Hepatocyte (in vitro differentiated cells): Measurements from ENCODE around the gene CPM. TPM values are rescaled to one million over a fixed set of nuclear protein-coding genes. Genes with fewer than 3 reads are reported as not detected.
"Not testable (repeated sequence)": the region's sequence is repeated elsewhere in the genome, so short reads cannot be mapped to it uniquely, and the experiment has no call there.

Experiments
- DNase-seq: peaks from one replicate; pipeline ENCODE4 v3.0.0-alpha.2; 2016; ENCODE audit warnings: low spot score
- H2AFZ ChIP-seq: fragments of 200-600 bp; sonication (generic); 2 replicates; pipeline ENCODE4 v1.6.0; 2016; ENCODE audit warnings: antibody characterized with exemption, mild to moderate bottlenecking
- H3K27ac ChIP-seq: fragments of 200-600 bp; sonication (generic); 2 replicates; pipeline ENCODE4 v1.5.1; 2016; ENCODE audit warnings: mild to moderate bottlenecking
- H3K27me3 ChIP-seq: fragments of 200-600 bp; sonication (generic); 2 replicates; pipeline ENCODE4 v1.6.1; 2016
- H3K36me3 ChIP-seq: fragments of 200-600 bp; sonication (generic); replicated peaks from 2 replicates; pipeline ENCODE4 v1.5.1; 2016; ENCODE audit warnings: low read depth; ENCODE audit not compliant: insufficient read depth
- H3K4me1 ChIP-seq: fragments of 200-600 bp; sonication (generic); 2 replicates; pipeline ENCODE4 v1.5.1; 2016; ENCODE audit warnings: mild to moderate bottlenecking, moderate library complexity; ENCODE audit not compliant: insufficient read depth
- H3K4me2 ChIP-seq: fragments of 200-600 bp; sonication (generic); 2 replicates; pipeline ENCODE4 v1.6.0; 2016
- H3K4me3 ChIP-seq: fragments of 200-600 bp; sonication (generic); 2 replicates; pipeline ENCODE4 v1.5.1; 2016; ENCODE audit warnings: mild to moderate bottlenecking
- H3K79me2 ChIP-seq: fragments of 200-600 bp; sonication (generic); 2 replicates; pipeline ENCODE4 v1.6.0; 2017; ENCODE audit warnings: mild to moderate bottlenecking
- H3K9me2 ChIP-seq: fragments of 200-600 bp; sonication (generic); replicated peaks from 2 replicates; pipeline ENCODE4 v1.6.0; 2017; ENCODE audit warnings: mild to moderate bottlenecking; ENCODE audit not compliant: insufficient read depth
- H3K9me3 ChIP-seq: fragments of 200-600 bp; sonication (generic); 2 replicates; pipeline ENCODE4 v1.5.1; 2016; ENCODE audit warnings: low read depth, mild to moderate bottlenecking
- H4K20me1 ChIP-seq: fragments of 200-600 bp; sonication (generic); 2 replicates; pipeline ENCODE4 v1.6.0; 2016; ENCODE audit warnings: mild to moderate bottlenecking; ENCODE audit not compliant: insufficient read depth, poor library complexity, severe bottlenecking
- EZH2 ChIP-seq: fragments of 200-600 bp; sonication (generic); IDR thresholded peaks from 2 replicates; pipeline ENCODE4 v1.6.1; 2016; ENCODE audit warnings: antibody characterized with exemption, mild to moderate bottlenecking, borderline replicate concordance
- EZH2phosphoT487 ChIP-seq: fragments of 200-600 bp; sonication (generic); IDR thresholded peaks from one replicate; pipeline ENCODE4 v1.6.1; 2018; ENCODE audit warnings: antibody characterized with exemption, mild to moderate bottlenecking, low read depth, moderate library complexity; ENCODE audit not compliant: unreplicated experiment, severe bottlenecking
- WGBS: methylation state at CpG from one replicate; pipeline ENCODE4 v1.1.6; 2016; ENCODE audit warnings: low lambda C conversion rate; ENCODE audit errors: missing lambda C conversion rate; 5-methylcytosine and 5-hydroxymethylcytosine counted together
- polyA plus RNA-seq: library from polyadenylated mRNA; unstranded; fragments of >200 nt; fragmentation: Nextera tagmentation; extraction: Ambion mirVana; gene quantifications from 2 replicates; pipeline ENCODE4 v1.2.1, GENCODE V29; 2016
- total RNA-seq: library from RNA; depleted of rRNA; stranded (reverse); fragments of >200 nt; gene quantifications from 2 replicates; pipeline ENCODE4 v1.2.3, GENCODE V29; 2014
- TF ChIP-seq, protein P1 (sequence below): fragments of 200-600 bp; sonication (generic); IDR thresholded peaks from 2 replicates; pipeline ENCODE4 v1.5.1; 2016; ENCODE audit warnings: antibody characterized with exemption, mild to moderate bottlenecking; ENCODE audit not compliant: poor library complexity

The CPM gene
- total and polyA plus RNA-seq, 2 experiments from 2014 or later: 26.8 to 28.0 TPM

DNA sequence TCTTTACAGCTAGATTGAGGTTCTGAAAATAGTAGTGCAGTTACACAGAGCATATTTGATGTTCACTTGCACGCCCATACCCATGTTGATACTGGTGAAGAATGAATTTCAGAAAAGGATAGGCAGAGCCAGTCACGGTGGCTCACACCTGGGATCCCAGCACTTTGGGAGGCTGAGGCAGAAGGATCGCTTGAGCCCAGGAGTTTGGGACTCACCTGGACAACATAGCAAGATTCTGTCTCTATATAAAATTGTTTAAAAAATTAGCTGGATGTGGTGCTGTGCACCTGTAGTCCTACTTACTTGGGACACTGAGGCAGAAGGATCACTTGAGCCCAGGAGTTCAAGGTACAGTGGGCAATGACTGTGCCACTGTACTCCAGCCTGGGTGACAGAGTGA is 68.4 kb downstream of the CPM start:
- Histone ChIP-seq H4K20me1 (no peaks in the 10 kb centered on the region), H3K9me2 (no peaks in the 10 kb centered on the region), H3K27ac (no peak overlapping the region), H3K4me3 (no peak overlapping the region), H3K4me2 (no peak overlapping the region), H3K4me1 (no peaks in the 10 kb centered on the region), H2AFZ (no peak overlapping the region), H3K79me2 (no peaks in the 10 kb centered on the region), H3K36me3 (no peaks in the 10 kb centered on the region), H3K9me3 (no peaks in the 10 kb centered on the region), H3K27me3 (no peaks in the 10 kb centered on the region)
- TF ChIP-seq, protein P1, sequence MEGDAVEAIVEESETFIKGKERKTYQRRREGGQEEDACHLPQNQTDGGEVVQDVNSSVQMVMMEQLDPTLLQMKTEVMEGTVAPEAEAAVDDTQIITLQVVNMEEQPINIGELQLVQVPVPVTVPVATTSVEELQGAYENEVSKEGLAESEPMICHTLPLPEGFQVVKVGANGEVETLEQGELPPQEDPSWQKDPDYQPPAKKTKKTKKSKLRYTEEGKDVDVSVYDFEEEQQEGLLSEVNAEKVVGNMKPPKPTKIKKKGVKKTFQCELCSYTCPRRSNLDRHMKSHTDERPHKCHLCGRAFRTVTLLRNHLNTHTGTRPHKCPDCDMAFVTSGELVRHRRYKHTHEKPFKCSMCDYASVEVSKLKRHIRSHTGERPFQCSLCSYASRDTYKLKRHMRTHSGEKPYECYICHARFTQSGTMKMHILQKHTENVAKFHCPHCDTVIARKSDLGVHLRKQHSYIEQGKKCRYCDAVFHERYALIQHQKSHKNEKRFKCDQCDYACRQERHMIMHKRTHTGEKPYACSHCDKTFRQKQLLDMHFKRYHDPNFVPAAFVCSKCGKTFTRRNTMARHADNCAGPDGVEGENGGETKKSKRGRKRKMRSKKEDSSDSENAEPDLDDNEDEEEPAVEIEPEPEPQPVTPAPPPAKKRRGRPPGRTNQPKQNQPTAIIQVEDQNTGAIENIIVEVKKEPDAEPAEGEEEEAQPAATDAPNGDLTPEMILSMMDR: no peak
- no peak for TF ChIP-seq EZH2
- no peak for TF ChIP-seq EZH2phosphoT487
- no peak for DNase-seq
- WGBS: 96% methylated on average over 3 of the region's 3 CpGs

DNA sequence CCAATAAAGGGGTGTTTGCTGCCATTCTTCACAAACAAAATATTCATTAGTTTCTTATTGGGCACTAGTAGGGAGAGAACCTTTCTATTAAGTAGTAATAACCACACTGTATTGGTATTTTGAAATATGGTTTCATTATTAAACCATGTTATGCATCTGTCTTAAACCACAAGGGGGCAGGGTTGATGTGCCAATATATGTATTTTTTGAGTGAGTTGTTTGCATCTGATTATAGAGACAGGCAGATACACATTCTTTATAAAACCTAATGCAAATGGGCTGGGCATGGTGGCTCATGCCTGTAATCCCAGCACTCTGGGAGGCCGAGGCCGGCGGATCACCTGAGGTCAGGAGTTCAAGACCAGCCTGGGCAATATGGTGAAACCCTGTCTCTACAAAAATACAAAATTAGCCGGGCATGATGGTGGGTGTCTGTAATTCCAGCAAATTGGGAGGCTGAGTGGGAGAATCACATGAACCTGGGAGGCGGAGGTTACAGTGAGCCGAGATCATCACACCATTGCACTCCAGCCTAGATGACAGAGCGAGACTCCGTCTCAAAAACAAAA is 69.0 kb downstream of the CPM start:
- H2AFZ ChIP-seq, H4K20me1 ChIP-seq, H3K9me2 ChIP-seq, H3K4me3 ChIP-seq, H3K36me3 ChIP-seq, H3K79me2 ChIP-seq, H3K27me3 ChIP-seq, H3K27ac ChIP-seq, H3K4me1 ChIP-seq, H3K9me3 ChIP-seq, H3K4me2 ChIP-seq: not testable (repeated sequence)
- peak; percentile 73 for DNase-seq
- WGBS: 70% methylated on average over 8 of the region's 8 CpGs
- TF ChIP-seq, protein P1: peak; percentile 73

DNA sequence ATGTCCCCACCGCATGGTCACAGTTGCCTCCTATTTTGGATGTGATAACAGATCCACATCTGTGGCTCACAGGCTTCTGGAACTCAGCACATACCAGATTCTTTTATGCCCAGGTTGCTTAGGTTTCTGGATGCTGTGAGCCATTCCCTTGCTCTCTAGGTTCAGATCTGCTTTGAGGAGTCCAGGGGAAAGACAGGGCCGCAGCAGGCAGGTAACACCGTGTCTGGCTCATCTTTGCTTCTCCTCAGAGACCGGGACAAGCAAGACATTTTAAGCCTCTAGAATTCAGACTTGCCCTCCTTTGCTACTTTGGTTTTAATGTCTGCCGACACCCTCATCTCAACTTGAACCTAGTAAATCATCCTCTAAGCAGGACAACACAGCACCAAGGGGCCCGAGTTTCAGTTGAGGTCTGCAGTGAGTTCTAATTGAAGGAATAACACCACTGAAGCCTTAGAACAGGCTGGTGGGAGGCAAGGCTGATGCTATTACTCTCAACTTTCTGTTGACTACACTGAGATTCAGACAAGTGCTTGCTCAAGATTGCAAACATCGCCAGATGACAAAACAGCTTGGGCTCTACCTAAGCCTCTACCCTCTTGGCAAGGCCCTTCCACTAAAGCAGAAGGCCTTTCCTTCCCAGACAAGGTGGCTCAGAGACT is 69.7 kb downstream of the CPM start:
- H3K4me2 ChIP-seq: no peak overlapping the region
- no peak overlapping the region for H3K4me3 ChIP-seq
- no peaks in the 10 kb centered on the region for H3K36me3 ChIP-seq
- no peaks in the 10 kb centered on the region for H4K20me1 ChIP-seq
- no peaks in the 10 kb centered on the region for H3K9me2 ChIP-seq
- H2AFZ ChIP-seq: no peak overlapping the region
- H3K9me3 ChIP-seq: no peaks in the 10 kb centered on the region
- TF ChIP-seq EZH2 (no peak), EZH2phosphoT487 (no peak)
- TF ChIP-seq, protein P1: no peak
- H3K4me1 ChIP-seq: no peaks in the 10 kb centered on the region
- H3K27me3 ChIP-seq: no peaks in the 10 kb centered on the region
- no peak overlapping the region for H3K27ac ChIP-seq
- 80% methylated on average over 7 of the region's 7 CpGs for WGBS
- H3K79me2 ChIP-seq: no peaks in the 10 kb centered on the region
- DNase-seq: no peak
